ENCODE results near the gene ITPA. TPM values are rescaled to one million over a fixed set of nuclear protein-coding genes. Genes with fewer than 3 reads are reported as not detected.

The ITPA gene
- total RNA-seq, 1 experiment from 2014 or later = 77.3 TPM

DNA sequence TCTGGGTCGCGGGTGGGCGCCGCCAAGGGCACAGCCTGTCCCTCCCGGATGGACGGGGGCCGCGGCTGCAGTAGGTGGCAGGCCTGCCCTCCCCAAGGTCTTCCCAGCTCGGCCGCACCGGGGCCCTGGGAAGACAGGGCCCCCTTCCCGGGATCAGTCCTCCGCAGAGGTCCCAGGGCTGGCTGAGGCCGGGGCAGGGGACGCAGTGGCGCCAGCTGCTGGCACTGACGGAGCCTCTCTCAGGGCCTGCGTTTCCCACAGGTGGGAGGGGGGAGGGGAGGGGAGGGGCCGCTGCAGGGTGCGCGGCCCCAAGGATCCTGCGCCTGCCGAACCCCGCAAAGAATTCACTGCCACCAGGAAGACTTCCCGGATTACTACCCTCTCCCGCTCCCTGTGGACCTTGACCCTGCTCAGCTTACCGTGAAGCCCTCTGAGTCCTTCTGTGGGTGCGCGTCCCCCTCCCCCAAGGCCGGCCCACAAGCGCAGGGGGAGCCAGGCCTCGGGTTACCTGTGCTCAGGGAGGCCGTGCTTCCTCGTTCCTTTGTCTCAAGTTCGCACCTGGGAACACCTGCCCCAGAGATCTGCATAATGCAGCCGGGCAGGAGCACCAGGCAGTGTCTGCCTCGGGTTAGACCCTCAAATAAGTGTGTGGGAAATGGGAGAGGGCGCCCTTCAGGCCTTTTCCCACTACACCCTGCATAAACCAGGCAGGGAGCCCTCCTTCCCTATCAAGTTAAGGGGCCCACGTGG lies 41.0 kb upstream of the ITPA start:
- no peaks in the 10 kb centered on the region for H4K20me1 ChIP-seq (ENCODE audit: insufficient read depth)
- no peak for DNase-seq (ENCODE audit: low read depth, low spot score)
- ATAC-seq = no peak

More for the DNA sequence above, 41.0 kb upstream of the ITPA start:
- intact Hi-C loops (cut with micrococcal nuclease) = no loop called here
- no peaks in the 10 kb centered on the region for H3K9me3 ChIP-seq (ENCODE audit: control insufficient read depth in 1 of 2, insufficient read depth in 1 of 2, low read depth in 1 of 2, low read length in 2 of 2)
- ChIA-PET POLR2A (interaction anchor here (0.8 kb wide), 1 partner anchor 572 kb away, joined by 3 read pairs; no protein-coding TSS in a partner anchor), CTCF (no interaction called here), RAD21 (ENCODE audit: low non-redundant PET in 1 of 2, low total read pairs in 2 of 2, uncharacterized antibody in 2 of 2, unreplicated experiment in 2 of 2) (no interaction called here)
- H3K4me2 ChIP-seq (ENCODE audit: low read length) = no peak overlapping the region
- H2AFZ ChIP-seq (ENCODE audit: low read depth, low read length, poor library complexity, severe bottlenecking) = no peak overlapping the region
- no peaks in the 10 kb centered on the region for H3K79me2 ChIP-seq (ENCODE audit: insufficient read depth, low read length)
- H3K9ac ChIP-seq (ENCODE audit: low read length) = no peak overlapping the region
- no peaks in the 10 kb centered on the region for H3K9me2 ChIP-seq (ENCODE audit: insufficient read depth)
- no peak for TF ChIP-seq YY1 (IDR thresholded peaks at IDR 0.05; ENCODE audit: extremely low read depth, insufficient replicate concordance, low read depth, low read length)
- TF ChIP-seq, protein P1, sequence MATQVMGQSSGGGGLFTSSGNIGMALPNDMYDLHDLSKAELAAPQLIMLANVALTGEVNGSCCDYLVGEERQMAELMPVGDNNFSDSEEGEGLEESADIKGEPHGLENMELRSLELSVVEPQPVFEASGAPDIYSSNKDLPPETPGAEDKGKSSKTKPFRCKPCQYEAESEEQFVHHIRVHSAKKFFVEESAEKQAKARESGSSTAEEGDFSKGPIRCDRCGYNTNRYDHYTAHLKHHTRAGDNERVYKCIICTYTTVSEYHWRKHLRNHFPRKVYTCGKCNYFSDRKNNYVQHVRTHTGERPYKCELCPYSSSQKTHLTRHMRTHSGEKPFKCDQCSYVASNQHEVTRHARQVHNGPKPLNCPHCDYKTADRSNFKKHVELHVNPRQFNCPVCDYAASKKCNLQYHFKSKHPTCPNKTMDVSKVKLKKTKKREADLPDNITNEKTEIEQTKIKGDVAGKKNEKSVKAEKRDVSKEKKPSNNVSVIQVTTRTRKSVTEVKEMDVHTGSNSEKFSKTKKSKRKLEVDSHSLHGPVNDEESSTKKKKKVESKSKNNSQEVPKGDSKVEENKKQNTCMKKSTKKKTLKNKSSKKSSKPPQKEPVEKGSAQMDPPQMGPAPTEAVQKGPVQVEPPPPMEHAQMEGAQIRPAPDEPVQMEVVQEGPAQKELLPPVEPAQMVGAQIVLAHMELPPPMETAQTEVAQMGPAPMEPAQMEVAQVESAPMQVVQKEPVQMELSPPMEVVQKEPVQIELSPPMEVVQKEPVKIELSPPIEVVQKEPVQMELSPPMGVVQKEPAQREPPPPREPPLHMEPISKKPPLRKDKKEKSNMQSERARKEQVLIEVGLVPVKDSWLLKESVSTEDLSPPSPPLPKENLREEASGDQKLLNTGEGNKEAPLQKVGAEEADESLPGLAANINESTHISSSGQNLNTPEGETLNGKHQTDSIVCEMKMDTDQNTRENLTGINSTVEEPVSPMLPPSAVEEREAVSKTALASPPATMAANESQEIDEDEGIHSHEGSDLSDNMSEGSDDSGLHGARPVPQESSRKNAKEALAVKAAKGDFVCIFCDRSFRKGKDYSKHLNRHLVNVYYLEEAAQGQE (IDR thresholded peaks at IDR 0.05; ENCODE audit: low read depth) = no peak
- TF ChIP-seq TCF7L2 (IDR thresholded peaks at IDR 0.05; ENCODE audit: borderline replicate concordance, extremely low read depth, insufficient read depth, insufficient read length) = no peak
- TF ChIP-seq SP1 (IDR thresholded peaks at IDR 0.05; ENCODE audit: low read depth) = no peak
- TF ChIP-seq, protein P2, sequence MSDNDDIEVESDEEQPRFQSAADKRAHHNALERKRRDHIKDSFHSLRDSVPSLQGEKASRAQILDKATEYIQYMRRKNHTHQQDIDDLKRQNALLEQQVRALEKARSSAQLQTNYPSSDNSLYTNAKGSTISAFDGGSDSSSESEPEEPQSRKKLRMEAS (IDR thresholded peaks at IDR 0.05) = no peak
- H3K36me3 ChIP-seq (ENCODE audit: control insufficient read depth in 1 of 2, insufficient read depth in 2 of 2, low read length in 2 of 2) = no peaks in the 10 kb centered on the region
- H3K27me3 ChIP-seq (ENCODE audit: insufficient read depth, low read length) = no peaks in the 10 kb centered on the region
- no peak overlapping the region for H3K27ac ChIP-seq (ENCODE audit: low read depth, low read length)
- no peak overlapping the region for H3K4me3 ChIP-seq (replicated peaks in 1 of 2; ENCODE audit: low read depth in 1 of 2, low read length in 2 of 2)
- BruUV-seq (replicated peaks) = no TSS peak
- peaks cover 3 to 7% of the 10 kb centered on the region in 2 experiments; a peak in 2 of 4 replicates for H3K4me1 ChIP-seq (ENCODE audit: control insufficient read depth in 1 of 2, insufficient read depth in 2 of 2, low read length in 2 of 2)

Data from HCT116 (cell line).